HCT116 (cell line): ENCODE data around the gene MSL3. TPM values are rescaled to one million over a fixed set of nuclear protein-coding genes. Genes with fewer than 3 reads are reported as not detected.

Experiments
- ATAC-seq: fragments of 200-7000 bp; cut with Tn5 transposase; 2 replicates; pipeline ENCODE4 v1.9.1; 2020; ENCODE audit warnings: mild to moderate bottlenecking, moderate library complexity
- BruUV-seq: library from RNA; stranded (reverse); fragments of 400-500 nt; replicated peaks from 2 replicates; lab custom pipeline; 2021; lab: Mats Ljungman, UMichigan
- CTCF ChIA-PET: fragments of 300-600 bp; sonication (Branson Sonifier 250); formaldehyde crosslinking; loops from one replicate; lab custom pipeline; 2021; ENCODE audit warnings: antibody characterized with exemption; lab: Charles Lee
- POLR2A ChIA-PET: fragments of 300-600, 350-600 bp; sonication (Branson Sonifier 250); formaldehyde crosslinking; loops from one replicate; lab custom pipeline; 2021; ENCODE audit warnings: antibody characterized with exemption; lab: Charles Lee
- RAD21 ChIA-PET, 2 experiments: fragments of 300-600 bp; sonication (Branson Sonifier 250); formaldehyde crosslinking; loops; one replicate each; lab custom pipeline; 2023; ENCODE audit warnings: low total read pairs in 2 of 2; ENCODE audit not compliant: uncharacterized antibody in 2 of 2, unreplicated experiment in 2 of 2, low non-redundant PET in 1 of 2; lab: Charles Lee
- DNase-seq: peaks from one replicate; pipeline ENCODE4 v3.0.0-alpha.2; 2010; ENCODE audit warnings: low read depth, low spot score
- H2AFZ ChIP-seq: fragments of 200-600 bp; shearing (Covaris generic), sonication (generic); 2 replicates; pipeline ENCODE4 v1.6.1; 2017; ENCODE audit warnings: low read depth, mixed run types, mixed read lengths, antibody characterized with exemption, low read length; ENCODE audit not compliant: poor library complexity, severe bottlenecking
- H3K27ac ChIP-seq: 2 replicates; pipeline ENCODE4 v1.5.1; 2012; ENCODE audit warnings: low read depth, low read length
- H3K27me3 ChIP-seq: fragments of 200-600 bp; sonication (generic); 2 replicates; pipeline ENCODE4 v1.6.1; 2016; ENCODE audit warnings: mixed run types, low read length, mixed read lengths; ENCODE audit not compliant: insufficient read depth
- H3K36me3 ChIP-seq, 2 experiments: fragments of 200-500 bp in 1 of 2; fragments of 200-600 bp in 1 of 2; sonication (Bioruptor generic) in 1 of 2; sonication (generic) in 1 of 2; 2 replicates each; pipeline versions ENCODE4 v1.5.1 to v1.6.1; 2014 to 2016; ENCODE audit warnings: low read length in 2 of 2, inconsistent platforms in 1 of 2, mixed read lengths in 1 of 2, mixed run types in 1 of 2; ENCODE audit not compliant: insufficient read depth in 2 of 2, control insufficient read depth in 1 of 2
- H3K4me1 ChIP-seq, 2 experiments: fragments of 200-600 bp in 1 of 2; sonication (generic) in 1 of 2; 2 replicates each; pipeline versions ENCODE4 v1.5.1 to v1.6.1; 2012 to 2017; ENCODE audit warnings: low read length in 2 of 2, inconsistent platforms in 1 of 2, mild to moderate bottlenecking in 1 of 2, mixed read lengths in 1 of 2, mixed run types in 1 of 2, moderate library complexity in 1 of 2; ENCODE audit not compliant: insufficient read depth in 2 of 2, control insufficient read depth in 1 of 2
- H3K4me2 ChIP-seq: fragments of 200-600 bp; sonication (generic); 2 replicates; pipeline ENCODE4 v1.6.1; 2017; ENCODE audit warnings: mixed run types, low read length, mixed read lengths
- H3K4me3 ChIP-seq, 2 experiments: fragments of 200-600 bp in 1 of 2; sonication (generic) in 1 of 2; replicated peaks in 1 of 2; 2 replicates each; pipeline ENCODE4 v1.5.1; 2011 to 2016; ENCODE audit warnings: low read length in 2 of 2, control low read depth in 1 of 2, low read depth in 1 of 2, mild to moderate bottlenecking in 1 of 2, mixed read lengths in 1 of 2, mixed run types in 1 of 2
- H3K79me2 ChIP-seq: fragments of 200-600 bp; sonication (generic); 2 replicates; pipeline ENCODE4 v1.6.1; 2017; ENCODE audit warnings: mild to moderate bottlenecking, mixed run types, low read length, moderate library complexity, mixed read lengths; ENCODE audit not compliant: insufficient read depth
- H3K9ac ChIP-seq: fragments of 200-600 bp; sonication (generic); 2 replicates; pipeline ENCODE4 v1.6.1; 2016; ENCODE audit warnings: low read length, mixed read lengths
- H3K9me2 ChIP-seq: fragments of 200-600 bp; sonication (generic), shearing (Covaris generic); 2 replicates; pipeline ENCODE4 v1.6.1; 2017; ENCODE audit warnings: mixed run types, mild to moderate bottlenecking, moderate library complexity; ENCODE audit not compliant: insufficient read depth
- H3K9me3 ChIP-seq, 2 experiments: fragments of 200-500 bp in 1 of 2; fragments of 200-600 bp in 1 of 2; sonication (Bioruptor generic) in 1 of 2; sonication (generic) in 1 of 2; 2 replicates each; pipeline ENCODE4 v1.6.1; 2014 to 2017; ENCODE audit warnings: low read length in 2 of 2, mixed read lengths in 2 of 2, inconsistent platforms in 1 of 2, low read depth in 1 of 2, mild to moderate bottlenecking in 1 of 2, mixed run types in 1 of 2, moderate library complexity in 1 of 2; ENCODE audit not compliant: control insufficient read depth in 1 of 2, insufficient read depth in 1 of 2
- H4K20me1 ChIP-seq: fragments of 200-600 bp; sonication (generic), shearing (Covaris generic); 2 replicates; pipeline ENCODE4 v1.6.1; 2017; ENCODE audit warnings: mixed run types, mild to moderate bottlenecking, moderate library complexity; ENCODE audit not compliant: insufficient read depth
- CEBPB ChIP-seq: IDR thresholded peaks from 2 replicates; pipeline ENCODE4 v1.6.1; 2012; ENCODE audit warnings: low read depth
- EGR1 ChIP-seq: IDR thresholded peaks from 2 replicates; pipeline ENCODE4 v1.6.1; 2012; ENCODE audit warnings: low read depth
- EZH2 ChIP-seq: fragments of 200-600 bp; sonication (generic); IDR thresholded peaks from 2 replicates; pipeline ENCODE4 v1.6.1; 2017; ENCODE audit warnings: antibody characterized with exemption, mixed run types
- FOSL1 ChIP-seq: IDR thresholded peaks from 2 replicates; pipeline ENCODE4 v1.6.1; 2012; ENCODE audit warnings: low read depth
- JUND ChIP-seq: IDR thresholded peaks from 2 replicates; pipeline ENCODE4 v1.6.1; 2012
- POLR2A ChIP-seq: IDR thresholded peaks from 2 replicates; pipeline ENCODE4 v1.7.0; 2011; ENCODE audit warnings: borderline replicate concordance; ENCODE audit not compliant: insufficient read depth, insufficient read length; ENCODE audit errors: extremely low read depth
- SP1 ChIP-seq: IDR thresholded peaks from 2 replicates; pipeline ENCODE4 v1.6.1; 2012; ENCODE audit warnings: low read depth
- TCF7L2 ChIP-seq: IDR thresholded peaks from 2 replicates; pipeline ENCODE4 v1.7.0; 2011; ENCODE audit warnings: borderline replicate concordance, inconsistent platforms; ENCODE audit not compliant: insufficient read depth, insufficient read length; ENCODE audit errors: extremely low read depth
- YY1 ChIP-seq: IDR thresholded peaks from 2 replicates; pipeline ENCODE4 v1.6.1; 2011; ENCODE audit warnings: low read length, low read depth, moderate library complexity, mild to moderate bottlenecking; ENCODE audit not compliant: insufficient replicate concordance; ENCODE audit errors: extremely low read depth
- intact Hi-C: fragments of 100-400 bp; cut with micrococcal nuclease; formaldehyde crosslinking; loops from 2 replicates; pipeline ENCODE4 v1.10.0; 2022
- total RNA-seq: library from RNA; stranded (reverse); gene quantifications from one replicate; pipeline ENCODE4 v1.2.1, GENCODE V29; 2021; ENCODE audit not compliant: unreplicated experiment
- TF ChIP-seq, protein P1 (sequence below), 3 experiments: fragments of 200-600 bp in 1 of 3; sonication (generic) in 1 of 3; IDR thresholded peaks in 2 of 3; conservative IDR thresholded peaks in 1 of 3; 2 replicates each; pipeline ENCODE4 v1.5.1; 2012 to 2017; ENCODE audit warnings: low read depth in 2 of 3, low read length in 2 of 3, antibody characterized with exemption in 1 of 3, borderline replicate concordance in 1 of 3, control low read depth in 1 of 3, mild to moderate bottlenecking in 1 of 3, mixed read lengths in 1 of 3, mixed run types in 1 of 3, moderate library complexity in 1 of 3; ENCODE audit not compliant: insufficient read depth in 1 of 3

The MSL3 gene
- total RNA-seq, 1 experiment from 2014 or later = 12.0 TPM

DNA sequence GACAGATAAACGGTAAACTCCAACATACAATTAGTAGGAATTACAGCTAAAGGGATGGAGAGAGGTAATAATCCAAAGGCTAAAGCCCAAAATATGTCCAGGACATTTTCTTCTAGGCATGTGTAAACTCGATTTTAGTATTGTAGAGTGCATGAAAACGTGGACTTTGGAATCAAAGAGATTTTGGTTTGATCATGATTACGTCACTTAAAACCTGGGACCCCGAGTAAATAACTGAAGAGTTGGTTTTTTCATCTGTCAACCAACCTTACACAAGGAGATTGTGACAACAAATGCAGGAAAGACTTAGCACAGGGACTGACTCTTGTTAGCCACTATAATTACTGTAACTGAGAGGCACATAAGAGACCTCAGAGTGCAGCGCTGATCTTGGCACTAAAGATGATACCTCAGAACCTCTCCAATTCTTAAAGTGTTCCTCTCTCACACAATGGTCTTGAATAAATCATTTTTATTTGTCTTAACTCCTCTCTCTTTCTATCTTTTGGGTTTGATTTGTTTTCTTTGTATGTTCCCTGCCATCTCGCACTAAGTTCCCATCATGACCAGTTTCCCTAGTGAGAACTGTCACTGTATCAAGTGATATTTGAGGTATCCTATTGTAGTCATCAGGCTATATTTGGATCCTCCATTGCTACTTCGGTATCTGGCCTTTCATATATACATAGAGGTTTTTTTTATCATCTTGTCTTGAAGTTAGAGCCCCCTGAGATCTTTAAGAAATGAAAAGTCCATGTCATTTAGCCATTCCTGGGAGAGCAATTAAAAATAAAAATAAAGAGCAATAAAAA lies 32.2 kb upstream of the MSL3 start:
- CTCF ChIA-PET = no interaction called here

More for the DNA sequence above, 32.2 kb upstream of the MSL3 start:
- Histone ChIP-seq H3K4me2 (no peak overlapping the region), H3K27me3 (no peaks in the 10 kb centered on the region), H3K4me1 (no peaks in the 10 kb centered on the region), H2AFZ (no peak overlapping the region), H3K9me2 (no peaks in the 10 kb centered on the region), H4K20me1 (no peaks in the 10 kb centered on the region), H3K9ac (no peak overlapping the region), H3K79me2 (no peaks in the 10 kb centered on the region), H3K9me3 (no peaks in the 10 kb centered on the region), H3K36me3 (no peaks in the 10 kb centered on the region), H3K4me3 (no peak overlapping the region), H3K27ac (no peak overlapping the region)
- ATAC-seq = no peak
- intact Hi-C loops = loop anchor here (10.0 kb wide), 1 partner anchor 581 kb away; no protein-coding TSS in a partner anchor
- BruUV-seq = no TSS peak
- RAD21 ChIA-PET = no interaction called here
- no peak for DNase-seq
- no peak for TF ChIP-seq CEBPB
- no peak for TF ChIP-seq EZH2
- TF ChIP-seq SP1 = no peak
- TF ChIP-seq YY1 = no peak
- no peak for TF ChIP-seq TCF7L2
- TF ChIP-seq EGR1 = no peak
- no peak for TF ChIP-seq JUND
- TF ChIP-seq POLR2A = no peak
- TF ChIP-seq, protein P1, sequence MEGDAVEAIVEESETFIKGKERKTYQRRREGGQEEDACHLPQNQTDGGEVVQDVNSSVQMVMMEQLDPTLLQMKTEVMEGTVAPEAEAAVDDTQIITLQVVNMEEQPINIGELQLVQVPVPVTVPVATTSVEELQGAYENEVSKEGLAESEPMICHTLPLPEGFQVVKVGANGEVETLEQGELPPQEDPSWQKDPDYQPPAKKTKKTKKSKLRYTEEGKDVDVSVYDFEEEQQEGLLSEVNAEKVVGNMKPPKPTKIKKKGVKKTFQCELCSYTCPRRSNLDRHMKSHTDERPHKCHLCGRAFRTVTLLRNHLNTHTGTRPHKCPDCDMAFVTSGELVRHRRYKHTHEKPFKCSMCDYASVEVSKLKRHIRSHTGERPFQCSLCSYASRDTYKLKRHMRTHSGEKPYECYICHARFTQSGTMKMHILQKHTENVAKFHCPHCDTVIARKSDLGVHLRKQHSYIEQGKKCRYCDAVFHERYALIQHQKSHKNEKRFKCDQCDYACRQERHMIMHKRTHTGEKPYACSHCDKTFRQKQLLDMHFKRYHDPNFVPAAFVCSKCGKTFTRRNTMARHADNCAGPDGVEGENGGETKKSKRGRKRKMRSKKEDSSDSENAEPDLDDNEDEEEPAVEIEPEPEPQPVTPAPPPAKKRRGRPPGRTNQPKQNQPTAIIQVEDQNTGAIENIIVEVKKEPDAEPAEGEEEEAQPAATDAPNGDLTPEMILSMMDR (IDR thresholded peaks at IDR 0.05 in 2 of 3, conservative IDR thresholded peaks at IDR 0.05 in 1 of 3; ENCODE audit: borderline replicate concordance in 1 of 3, insufficient read depth in 1 of 3, low read depth in 2 of 3, low read length in 2 of 3) = no peak
- no peak for TF ChIP-seq FOSL1
- POLR2A ChIA-PET = no interaction called here
